Daoy (cell line): ENCODE measurements around the gene TECRL. TPM values are rescaled to one million over a fixed set of nuclear protein-coding genes. Genes with fewer than 3 reads are reported as not detected.

Source experiments
- DNase-seq: peaks from one replicate; pipeline ENCODE4 v3.0.0-alpha.2; 2015; ENCODE audit warnings: low read depth
- total RNA-seq: library from RNA; depleted of rRNA; stranded (reverse); fragments of >200 nt; shearing (Covaris generic); gene quantifications from 2 replicates; pipeline ENCODE4 v1.2.3, GENCODE V29; 2014

The TECRL gene
- total RNA-seq, 1 experiment from 2014 or later, result not detected

DNA sequence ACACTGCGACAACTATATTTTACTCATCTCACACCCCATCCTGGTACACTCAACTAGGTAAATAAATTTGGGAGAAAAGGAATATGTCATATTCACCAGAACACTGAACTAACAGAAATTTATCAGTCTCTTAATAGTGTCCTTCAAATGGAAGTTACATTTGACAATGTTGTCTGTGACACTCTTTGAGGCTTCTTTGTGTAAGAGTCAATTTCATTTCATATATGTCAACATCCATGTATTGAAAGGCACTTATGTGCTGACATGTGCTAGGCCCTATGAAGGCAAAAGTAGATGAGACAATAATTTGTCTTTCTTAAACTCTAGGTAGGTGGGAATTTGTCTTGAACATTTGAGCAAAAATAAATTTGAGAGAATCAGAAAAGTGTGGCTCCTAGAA, 82.0 kb downstream of the TECRL start:
- DNase-seq, result no peak

DNA sequence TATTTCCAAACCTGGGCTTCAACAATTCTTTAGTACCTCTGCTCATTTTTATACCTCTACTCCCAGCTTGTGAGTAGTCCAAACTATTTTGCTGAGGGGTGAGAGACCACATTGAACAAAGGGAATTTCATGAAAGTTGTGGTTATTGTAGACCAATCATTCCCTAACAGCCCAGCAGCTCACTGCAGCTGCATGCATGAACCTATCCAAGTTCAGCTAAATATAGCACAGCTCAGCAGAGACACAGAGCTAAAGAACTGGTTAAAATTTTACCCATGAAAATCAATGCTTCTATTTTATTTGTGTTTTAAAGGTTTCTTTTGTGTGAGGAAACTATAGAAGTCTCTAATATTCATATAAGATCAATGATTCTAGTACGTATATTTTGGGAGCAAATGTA, 82.7 kb downstream of the TECRL start:
- no peak for DNase-seq

DNA sequence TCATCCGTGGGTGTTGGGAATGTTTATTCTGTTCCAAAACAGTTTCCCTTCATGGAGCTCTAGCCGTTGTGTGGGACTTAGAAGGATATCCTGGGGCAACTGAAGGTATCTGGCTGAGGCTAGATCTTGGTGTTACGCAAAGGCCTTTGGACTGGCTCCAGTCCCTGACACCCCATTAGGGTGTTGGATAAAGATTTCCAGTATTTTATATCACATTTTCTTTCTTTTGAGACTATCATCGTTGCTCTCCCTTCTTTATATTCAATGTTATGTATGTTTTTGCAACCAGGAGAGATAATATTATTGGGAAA, 103.0 kb downstream of the TECRL start:
- no peak for DNase-seq

DNA sequence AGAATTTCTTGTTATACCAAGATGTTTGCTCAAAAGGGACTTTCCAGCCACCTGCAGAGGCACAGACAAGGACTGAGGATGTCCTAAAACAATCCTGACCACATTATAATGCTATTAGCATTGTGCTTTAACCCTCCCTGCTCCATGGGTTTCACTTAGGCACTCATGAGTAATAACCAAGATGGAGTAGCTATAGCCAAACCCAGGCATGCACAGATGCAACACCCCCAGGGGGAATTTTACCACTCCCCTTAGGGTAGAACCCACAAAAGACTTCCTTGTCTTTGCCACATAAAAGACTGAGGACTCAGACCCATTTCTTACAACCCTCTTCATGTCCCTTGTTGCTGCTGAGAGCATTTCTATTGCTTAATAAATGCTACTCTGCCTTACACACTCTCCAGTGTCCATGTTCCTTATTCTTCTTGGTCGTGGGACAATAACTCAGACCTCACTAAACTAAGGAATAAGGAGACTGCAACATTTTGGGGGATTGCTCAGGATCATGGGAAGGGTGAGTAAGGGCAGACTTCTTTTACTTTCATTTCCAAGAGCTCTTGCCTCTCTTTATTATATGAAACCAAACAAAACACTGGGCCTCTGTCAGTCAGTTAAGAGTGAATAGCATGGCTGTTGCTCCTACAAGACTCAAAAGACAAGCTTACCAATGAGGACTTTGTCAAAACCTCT, 103.5 kb downstream of the TECRL start:
- no peak for DNase-seq

DNA sequence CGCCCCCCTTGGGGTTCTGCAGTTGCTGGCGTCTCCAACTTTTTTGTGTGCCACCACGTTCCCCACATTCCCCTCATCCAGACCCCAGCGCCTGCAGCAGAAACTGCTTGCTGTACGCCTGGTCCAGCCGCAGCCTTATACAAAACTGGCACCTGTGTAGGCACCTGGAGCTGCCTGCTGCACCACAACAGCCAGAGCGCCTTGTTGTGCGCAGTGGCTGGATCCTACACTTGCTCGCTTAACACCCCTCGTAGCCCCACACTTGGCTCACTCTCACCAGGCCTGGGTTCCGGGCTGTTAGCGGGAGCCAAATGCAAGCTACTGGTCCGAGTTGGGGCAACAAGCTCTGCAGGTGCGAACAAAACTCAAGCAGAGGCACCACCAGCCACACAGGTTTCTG, 136.8 kb downstream of the TECRL start:
- no peak for DNase-seq

DNA sequence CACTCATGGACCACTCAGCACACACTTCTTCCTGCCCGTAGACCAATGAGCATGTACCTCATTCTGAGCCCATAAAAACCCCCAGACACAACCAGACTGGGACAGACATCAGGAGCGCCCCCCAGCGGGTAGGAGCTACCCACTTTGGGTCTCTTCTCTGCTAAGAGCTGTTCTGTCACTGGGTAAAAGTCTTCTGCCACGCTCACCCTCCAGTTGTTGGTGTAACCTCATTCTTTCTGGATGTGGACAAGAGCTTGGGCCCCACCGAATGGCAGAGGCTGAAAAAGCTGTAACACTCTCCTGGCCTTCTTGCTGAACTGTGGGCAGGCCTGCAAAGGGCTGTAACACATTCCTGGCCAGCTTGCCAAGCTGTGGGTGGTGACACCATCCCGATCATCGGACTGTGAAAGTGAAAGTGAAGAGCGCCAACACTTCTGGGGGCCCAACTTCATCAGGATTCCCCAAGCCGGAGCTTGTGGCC, 137.6 kb downstream of the TECRL start:
- no peak for DNase-seq

DNA sequence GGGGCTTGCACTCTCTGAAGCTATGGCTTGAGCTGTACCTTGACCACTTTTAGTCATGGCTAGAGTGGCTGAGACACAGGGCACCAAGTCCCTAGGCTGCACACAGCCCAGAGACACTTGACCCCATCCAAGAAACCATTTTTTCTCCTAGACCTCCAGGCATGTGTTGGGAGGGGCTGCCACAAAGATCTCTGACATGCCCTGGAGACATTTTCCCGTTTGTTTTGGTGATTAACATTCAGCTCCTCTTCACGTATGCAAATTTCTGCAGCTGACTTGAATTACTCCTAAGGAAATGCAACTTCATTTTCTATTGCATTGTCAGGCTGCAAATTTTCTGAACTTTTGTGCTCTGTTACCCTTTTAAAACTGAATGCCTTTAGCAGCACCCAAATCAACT, 142.6 kb downstream of the TECRL start:
- DNase-seq, result no peak

DNA sequence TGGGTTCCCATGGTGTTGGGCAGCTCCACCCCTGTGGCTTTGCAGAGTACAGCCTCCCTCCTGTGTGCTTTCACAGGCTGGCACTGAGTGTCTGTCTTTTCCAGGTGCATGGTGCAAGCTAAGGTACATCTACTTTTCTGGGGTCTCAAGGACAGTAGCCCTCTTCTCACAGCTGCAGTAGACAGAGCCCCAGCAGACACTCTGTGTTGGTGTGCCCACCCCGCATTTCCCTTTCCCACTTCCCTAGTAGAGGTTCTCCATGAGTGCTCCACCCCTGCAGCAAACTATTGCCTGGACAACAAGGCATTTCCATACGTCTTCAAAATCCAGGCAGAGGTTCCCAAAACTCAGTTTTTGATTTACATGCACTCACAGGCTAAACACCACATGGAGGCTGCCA, 143.0 kb downstream of the TECRL start:
- no peak for DNase-seq

DNA sequence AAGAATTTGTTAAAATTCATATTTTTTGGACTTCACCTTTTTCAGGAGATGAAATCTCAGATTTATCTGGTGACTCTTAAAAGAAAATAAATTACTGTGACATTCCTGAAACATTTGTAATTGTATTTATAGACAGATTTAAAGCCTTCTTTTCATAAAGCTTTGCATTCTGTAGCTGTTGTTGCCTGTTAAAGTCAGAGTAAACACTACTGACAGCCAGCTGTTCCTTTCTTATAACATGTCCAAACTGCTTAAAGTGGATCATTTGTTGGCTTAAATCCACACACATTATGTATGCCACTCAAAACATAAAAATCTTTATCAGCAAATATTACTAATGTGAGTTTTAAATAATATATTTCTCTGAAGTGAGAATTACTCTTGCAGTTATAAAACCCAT, 157.5 kb downstream of the TECRL start:
- no peak for DNase-seq

DNA sequence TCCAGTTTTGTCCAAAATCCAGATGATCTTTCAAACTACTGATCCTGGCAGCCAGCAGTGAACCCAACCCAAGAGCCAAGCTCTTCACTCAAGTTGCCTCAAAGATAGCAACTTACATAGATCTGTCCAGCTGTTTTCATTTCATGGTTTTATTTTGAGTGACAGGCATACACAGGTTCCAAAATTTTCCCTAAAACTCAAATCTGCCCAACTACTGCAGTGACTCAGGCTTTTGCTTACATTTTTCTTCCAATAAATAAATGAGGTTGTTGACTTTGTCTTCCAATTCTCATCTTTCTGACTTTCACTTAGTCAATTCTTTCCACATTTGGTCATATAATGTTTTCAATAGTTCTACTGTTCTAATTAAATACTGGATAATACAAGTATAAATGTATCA, 158.8 kb downstream of the TECRL start:
- DNase-seq, result no peak

DNA sequence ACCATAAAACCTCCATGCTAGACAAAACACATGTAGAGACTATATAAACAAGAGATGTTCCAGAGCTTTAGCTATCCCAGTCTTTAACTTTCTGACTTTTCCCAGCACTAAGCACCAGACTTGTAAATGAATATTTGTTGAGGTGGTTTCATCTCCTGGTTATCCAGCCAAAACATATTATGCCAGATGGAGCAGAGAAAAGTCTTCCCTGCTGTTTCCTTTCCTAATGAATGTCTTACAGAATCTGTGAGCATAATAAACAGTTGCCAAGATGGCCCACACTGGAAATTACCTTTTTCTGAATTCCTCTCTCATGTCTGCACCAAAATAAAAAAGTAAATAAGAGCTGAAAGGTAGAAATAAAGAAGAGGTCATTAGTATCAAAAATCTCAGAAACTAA, 159.2 kb downstream of the TECRL start:
- DNase-seq, result no peak

DNA sequence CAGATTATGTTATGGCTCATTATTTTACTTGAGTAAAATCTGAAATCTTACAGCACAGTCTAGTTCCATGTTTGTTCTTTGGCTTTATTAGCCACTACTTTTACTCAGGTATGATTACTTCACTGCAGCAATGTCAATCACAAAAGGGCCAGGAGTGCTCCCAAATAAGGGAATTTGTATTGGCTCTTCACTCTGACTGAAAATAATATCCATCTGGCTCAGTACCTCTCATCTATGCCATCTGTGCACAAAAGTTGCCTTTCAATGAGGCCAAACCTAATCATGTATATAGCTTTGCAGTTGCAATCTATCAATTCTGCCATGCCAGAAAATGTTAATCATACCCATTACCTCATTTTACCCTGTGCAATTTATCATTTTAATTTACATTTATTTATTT, 161.1 kb downstream of the TECRL start:
- no peak for DNase-seq

DNA sequence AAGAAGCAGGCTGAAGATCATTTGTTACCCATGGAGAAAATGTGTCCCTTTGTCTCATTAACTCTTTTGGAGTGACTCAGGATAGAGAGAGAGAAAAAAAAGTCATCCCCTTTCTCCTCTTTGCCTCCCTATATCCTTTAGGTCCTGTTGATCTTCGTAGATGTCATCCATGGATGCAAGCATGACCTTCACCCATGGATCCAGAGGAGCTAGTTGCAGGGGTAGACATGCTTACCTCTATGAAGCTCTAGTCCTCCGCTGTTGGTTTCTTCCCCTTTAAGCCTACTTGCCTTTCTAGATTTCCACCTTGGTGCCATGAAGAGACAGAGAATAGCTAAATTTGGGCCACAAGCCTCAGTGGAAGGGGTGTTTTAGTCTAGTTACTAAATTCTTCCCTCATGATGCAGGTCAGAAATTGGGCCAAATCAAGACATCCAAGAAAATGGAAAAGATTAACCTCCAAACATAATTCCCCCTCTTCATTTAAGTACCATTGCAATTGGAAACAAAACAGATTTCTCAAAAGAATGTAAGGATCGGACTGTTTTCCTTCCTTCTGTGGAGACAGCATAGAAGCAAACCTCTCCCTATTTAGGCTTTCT, 178.4 kb downstream of the TECRL start:
- no peak for DNase-seq
